HL-60/S4 treated with phorbol 12-myristate 13-acetate at 8.2 ng/mL for 4 days and 3 days (cell line): ENCODE results near the gene SYNDIG1.

ENCODE experiments used
- in situ Hi-C: fragments of 300-500 bp; cut with MboI; formaldehyde crosslinking; loops from 2 replicates; pipeline ENCODE4 v1.15.0; 2022; ENCODE audit warnings: low sequenced_read_pairs

Gene SYNDIG1

GRCh38 chr20:24653306-24653705, 183.9 kb downstream of the SYNDIG1 start:
- in situ Hi-C loops: no loop called here

DNA sequence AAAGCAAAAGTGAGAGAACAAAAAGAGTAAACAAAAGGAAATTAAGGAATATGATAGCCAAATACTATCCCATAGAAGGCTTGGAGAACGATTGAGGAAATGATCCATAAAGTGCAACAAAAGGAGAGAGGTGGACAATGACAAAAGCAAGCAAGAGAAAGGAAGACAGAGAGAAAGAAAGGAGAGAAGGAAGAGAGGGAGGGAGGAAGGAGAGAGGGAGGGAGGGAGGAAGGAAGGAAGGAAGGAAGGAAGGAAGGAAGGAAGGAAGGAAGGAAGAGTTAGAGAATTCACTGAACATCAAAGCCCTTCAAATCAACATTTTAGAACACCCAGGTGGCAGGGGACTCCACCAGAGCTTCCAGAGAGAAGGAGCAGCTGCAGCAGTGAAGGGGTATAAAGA, 185.0 kb downstream of the SYNDIG1 start:
- in situ Hi-C loops: no loop called here

GRCh38 chr20:24656391-24656790, 187.0 kb downstream of the SYNDIG1 start:
- in situ Hi-C loops: no loop called here

GRCh38 chr20:24657196-24657595, 187.8 kb downstream of the SYNDIG1 start:
- in situ Hi-C loops: no loop called here

DNA sequence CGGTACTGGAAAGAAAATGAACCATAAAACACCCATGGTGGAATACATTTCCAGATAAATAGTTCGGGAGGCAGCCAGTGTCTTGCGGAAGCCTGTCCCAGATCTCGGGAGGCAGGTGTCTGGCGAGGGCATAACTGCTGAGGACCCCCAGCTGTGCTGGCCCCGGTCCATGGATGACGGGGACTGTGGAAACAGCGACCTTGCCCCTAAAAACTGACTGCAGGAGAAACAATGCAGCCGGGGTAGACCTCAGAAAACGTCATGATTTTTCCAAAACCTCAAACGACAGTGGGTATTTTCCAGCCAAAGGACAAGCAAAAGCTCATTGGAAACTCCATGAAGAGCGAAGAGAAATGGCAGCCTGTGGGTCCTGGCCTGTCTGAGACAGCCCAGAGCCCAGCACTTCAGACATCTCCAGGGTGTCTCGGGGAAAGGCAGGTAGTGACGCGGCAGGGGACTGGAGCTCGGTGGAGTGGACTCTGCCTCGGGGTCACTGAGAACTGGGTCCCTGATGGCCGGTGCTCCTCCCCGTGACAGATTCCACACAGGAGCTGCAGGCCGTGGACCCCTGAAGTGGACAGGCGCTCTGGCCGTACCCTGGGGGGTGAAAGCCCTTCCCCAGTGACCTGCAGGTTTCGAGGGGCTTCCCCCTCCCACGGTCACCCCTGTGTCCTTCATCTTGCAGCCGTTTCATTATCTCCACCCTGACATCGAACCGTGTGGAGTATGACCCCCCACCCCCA, 188.6 kb downstream of the SYNDIG1 start:
- in situ Hi-C loops: no loop called here

- in situ Hi-C loops: no loop called here
These were observed 189.7 kb downstream of the SYNDIG1 start for GRCh38 chr20:24658920-24659660.

DNA sequence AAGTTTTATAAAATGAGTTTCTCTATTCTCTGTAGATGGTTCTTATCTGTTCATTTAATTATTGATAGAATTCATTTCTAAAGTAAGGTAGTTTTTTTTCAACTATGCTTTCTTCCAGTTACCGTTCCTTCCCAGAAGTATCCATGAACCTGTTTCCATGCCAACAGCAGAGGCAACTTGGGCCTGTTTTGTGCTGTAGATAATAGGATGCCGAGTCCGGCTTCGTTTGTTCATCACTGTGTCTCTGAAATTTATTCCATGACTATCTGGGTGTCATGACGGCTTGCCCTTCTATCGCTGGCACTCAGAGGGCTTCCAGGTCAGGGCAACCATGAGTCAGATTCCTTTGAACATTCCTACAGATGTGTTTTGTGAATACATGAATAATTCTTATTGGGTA, 190.4 kb downstream of the SYNDIG1 start:
- in situ Hi-C loops: no loop called here

DNA sequence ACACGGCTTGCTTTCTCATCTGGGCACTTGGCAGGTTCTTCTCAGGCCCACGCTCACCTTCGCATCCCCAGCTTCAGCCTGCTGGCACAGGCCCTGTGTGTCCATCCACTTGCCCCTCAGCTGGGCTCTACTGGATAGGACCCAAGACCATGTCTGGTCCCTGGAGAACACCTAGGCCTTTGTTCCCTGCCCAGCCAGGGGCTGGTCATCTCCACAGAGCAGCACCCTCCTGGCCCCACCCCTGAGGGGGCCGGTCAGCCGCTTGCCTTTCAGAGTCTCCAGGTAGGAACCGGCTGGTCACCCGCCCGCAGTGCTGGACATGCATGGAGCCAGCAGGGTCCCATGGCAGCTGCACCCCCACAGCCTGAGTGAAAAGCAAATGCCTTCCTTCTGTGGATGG, 191.2 kb downstream of the SYNDIG1 start:
- in situ Hi-C loops: no loop called here

DNA sequence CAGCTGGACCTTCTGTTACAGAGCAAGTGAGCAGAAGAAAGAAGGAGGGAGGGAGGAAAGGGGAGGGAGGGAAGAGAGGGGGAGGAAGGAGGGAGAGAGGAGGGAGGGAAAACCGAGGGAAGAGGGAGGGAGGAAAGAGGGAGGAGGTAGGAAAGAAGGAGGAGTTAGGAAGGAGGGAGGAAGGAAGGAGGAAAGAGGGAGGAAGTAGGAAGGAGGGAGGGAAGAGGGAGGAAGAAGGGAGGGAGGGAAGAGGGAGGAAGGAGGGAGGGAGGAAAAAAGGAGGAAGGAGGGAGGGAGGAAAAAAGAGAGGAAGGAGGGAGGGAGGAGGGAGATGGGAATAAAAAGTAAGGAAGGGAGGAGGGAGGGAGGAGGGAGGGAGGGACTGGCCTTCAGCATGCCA, 191.8 kb downstream of the SYNDIG1 start:
- in situ Hi-C loops: no loop called here

DNA sequence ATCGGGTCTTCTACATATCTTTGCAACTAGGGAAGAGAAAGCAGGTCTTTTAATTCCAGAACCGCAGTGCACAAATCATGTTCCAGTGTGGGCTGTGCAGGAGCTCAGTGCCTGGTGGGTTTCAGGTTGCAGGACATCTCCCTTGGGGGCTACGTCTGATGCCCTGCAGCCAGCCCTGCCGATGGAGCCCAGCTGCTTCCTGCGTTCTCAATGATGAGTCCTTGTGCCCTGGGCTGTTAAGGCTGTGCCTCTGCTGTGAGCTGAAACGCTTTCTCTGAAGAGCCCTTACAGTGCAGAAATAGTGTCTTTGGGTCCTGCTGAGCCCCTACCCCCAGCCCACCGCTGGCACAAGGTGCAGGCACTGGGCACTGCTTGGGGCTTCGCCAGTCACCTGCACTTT, 192.9 kb downstream of the SYNDIG1 start:
- in situ Hi-C loops: no loop called here

- in situ Hi-C loops: no loop called here
These were observed 193.4 kb downstream of the SYNDIG1 start for GRCh38 chr20:24662752-24663365.

GRCh38 chr20:24663496-24663895, 194.1 kb downstream of the SYNDIG1 start:
- in situ Hi-C loops: no loop called here

- in situ Hi-C loops: no loop called here
These were observed 195.0 kb downstream of the SYNDIG1 start for GRCh38 chr20:24664266-24664986.

- in situ Hi-C loops: no loop called here
These were observed 195.8 kb downstream of the SYNDIG1 start for GRCh38 chr20:24665196-24665595.

DNA sequence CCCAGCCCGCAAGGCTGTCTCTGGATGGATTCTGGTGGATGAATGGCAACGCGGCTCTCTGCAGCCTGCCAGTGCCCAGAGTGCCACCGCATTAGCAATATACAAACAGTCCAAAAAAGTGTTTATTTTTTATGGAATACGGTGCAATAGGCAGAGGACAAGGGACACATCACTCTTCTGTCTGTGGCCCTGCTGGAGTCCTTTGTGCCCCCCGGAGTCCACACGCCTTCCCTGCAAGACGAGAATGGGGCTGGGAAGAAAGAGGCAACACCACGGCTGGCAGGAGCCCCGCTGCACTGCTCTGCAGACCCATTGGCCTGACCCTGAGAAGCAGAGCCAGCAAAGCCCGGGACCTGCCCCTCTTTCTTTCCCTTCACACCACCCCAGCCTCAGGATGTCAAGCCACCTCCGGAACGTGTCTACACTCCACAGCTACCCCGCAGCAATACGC, 196.3 kb downstream of the SYNDIG1 start:
- in situ Hi-C loops: no loop called here

DNA sequence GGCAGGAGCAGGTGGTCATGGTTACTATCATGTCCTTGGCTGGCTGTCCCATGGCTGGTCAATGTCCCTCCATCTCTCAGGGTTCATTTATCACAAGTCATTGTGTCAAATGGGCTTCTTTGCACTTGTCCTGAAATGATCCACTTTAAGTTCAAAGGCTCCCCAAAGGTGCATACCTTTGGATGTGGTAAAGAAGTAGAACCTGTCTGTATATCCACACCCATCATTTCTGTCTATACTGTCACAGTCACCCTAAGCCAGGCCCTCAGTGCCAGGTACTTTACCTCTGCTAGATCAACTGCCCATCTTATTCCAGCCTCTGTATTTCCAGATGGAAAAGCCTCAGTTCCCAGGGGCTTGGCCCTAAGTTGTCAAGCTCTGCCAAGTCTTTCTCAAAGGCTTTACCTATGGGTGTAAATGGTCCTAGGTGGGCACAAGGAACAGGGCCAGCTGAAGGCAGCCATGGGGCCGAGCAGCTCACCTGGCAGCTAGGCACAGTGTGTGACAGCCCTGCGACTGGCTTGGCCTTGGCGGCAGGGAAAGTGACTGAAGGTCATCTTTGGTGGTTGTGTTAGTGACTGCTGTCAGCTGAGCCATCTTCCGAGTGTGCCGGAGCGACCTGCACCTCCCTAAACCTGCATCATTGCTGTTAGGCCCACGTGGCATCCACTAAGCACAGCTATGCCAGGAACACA, 198.4 kb downstream of the SYNDIG1 start:
- in situ Hi-C loops: no loop called here

- in situ Hi-C loops: no loop called here
These were observed 198.9 kb downstream of the SYNDIG1 start for GRCh38 chr20:24668384-24668702.

DNA sequence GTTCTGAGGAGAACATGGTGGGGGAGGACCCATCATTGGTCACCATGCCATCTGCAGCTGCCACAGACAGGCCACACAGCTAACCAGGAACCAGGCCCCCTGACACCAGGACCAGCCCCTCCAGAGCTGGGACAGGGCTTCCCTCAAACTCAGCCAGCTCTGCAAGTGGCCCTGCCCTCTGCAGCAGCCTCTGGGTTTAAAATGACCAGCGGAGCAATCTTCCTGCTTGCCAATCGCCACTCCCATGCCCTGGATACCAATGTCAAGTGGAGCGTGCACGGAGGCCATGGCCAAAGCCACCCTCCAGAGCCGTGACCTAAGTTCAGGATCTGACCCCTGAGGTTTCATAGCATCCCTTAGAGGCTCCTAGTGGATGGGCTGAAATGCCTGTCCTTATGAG, 199.4 kb downstream of the SYNDIG1 start:
- in situ Hi-C loops: no loop called here

DNA sequence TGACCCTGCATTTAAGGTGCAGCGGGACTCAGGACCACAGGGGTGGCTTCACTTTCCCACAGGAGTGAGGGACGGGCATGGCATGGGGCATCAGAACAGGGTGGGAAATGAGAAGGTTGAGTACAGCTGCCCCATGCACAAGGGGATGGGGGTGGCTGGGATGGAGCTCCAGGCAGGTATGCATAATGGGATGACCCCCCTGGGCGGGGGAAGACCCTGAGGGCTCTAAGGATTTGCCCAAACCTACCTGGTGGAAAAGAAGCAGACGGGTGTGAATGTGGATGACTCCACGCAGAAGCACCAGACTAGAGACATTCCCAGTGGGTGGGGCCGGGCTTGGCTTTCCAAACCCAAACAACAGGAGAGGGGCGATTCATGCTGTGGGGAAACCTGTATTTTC, 200.3 kb downstream of the SYNDIG1 start:
- in situ Hi-C loops: no loop called here

GRCh38 chr20:24670341-24670872, 201.0 kb downstream of the SYNDIG1 start:
- in situ Hi-C loops: no loop called here

DNA sequence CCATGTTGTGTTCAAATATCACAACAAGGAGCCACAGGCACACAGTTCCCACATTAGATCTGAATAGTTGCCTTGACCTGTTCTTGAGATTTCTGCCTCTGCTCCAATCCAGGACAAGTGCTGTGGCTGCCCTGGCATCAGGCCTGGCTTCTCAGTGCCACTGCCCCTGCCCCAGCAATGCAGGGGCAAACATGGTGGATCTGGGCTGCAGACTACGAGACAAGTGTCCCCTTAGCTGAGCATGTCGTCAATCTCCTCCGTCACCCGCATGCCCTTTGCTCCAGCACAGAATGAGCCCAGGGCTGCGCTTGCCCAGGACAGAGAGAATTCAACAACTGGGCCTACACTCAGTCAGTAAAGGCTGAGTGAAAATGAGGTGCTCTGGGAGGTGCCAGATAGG, 201.6 kb downstream of the SYNDIG1 start:
- in situ Hi-C loops: no loop called here
